ENCODE measurements around the gene LONP2. TPM values are rescaled to one million over a fixed set of nuclear protein-coding genes. Genes with fewer than 3 reads are reported as not detected.

The LONP2 gene
- total and polyA plus RNA-seq, 4 donors = 30.0 to 304 (median 52.8) TPM

- 37% methylated on average over 5 of the region's 5 CpGs for WGBS
- H3K4me3 ChIP-seq (ENCODE audit: low read depth in 1 of 3, low read length in 3 of 3) = no peak overlapping the region
These were observed 49.1 kb upstream of the LONP2 start for GRCh38 chr16:48194828-48195556.

More at GRCh38 chr16:48194828-48195556, 49.1 kb upstream of the LONP2 start:
- TF ChIP-seq HNF4A (conservative IDR thresholded peaks at IDR 0.05) (peak in 1 of 2 donors; percentile 19), REST (IDR thresholded peaks at IDR 0.05) (no peak), CTCF (IDR thresholded peaks at IDR 0.05; ENCODE audit: low read depth, low read length, missing input control) (no peak), ZBTB33 (IDR thresholded peaks at IDR 0.05) (no peak), EGR1 (IDR thresholded peaks at IDR 0.05; ENCODE audit: low read depth in 2 of 2) (no peak), SP1 (IDR thresholded peaks at IDR 0.05) (peak; percentile 44), ATF3 (IDR thresholded peaks at IDR 0.05) (no peak), FOXA1 (IDR thresholded peaks at IDR 0.05) (peak; percentile 18), FOXA2 (IDR thresholded peaks at IDR 0.05) (peak; percentile 41), JUND (IDR thresholded peaks at IDR 0.05) (no peak), RAD21 (IDR thresholded peaks at IDR 0.05) (peak in 1 of 2 donors; percentile 39), HNF4G (IDR thresholded peaks at IDR 0.05) (no peak), NR2F2 (IDR thresholded peaks at IDR 0.05) (no peak), RXRA (IDR thresholded peaks at IDR 0.05) (peak; percentile 12 to 16)
- Histone ChIP-seq H3K9ac (ENCODE audit: low read depth in 1 of 2, low read length in 2 of 2) (no peak overlapping the region), H3K4me1 (ENCODE audit: control insufficient read depth in 4 of 4, insufficient read depth in 4 of 4, low read length in 3 of 4) (peaks cover 0 to 8% (median 5%) of the 10 kb centered on the region in 4 donors), H3K9me3 (ENCODE audit: control insufficient read depth in 4 of 4, low read length in 3 of 4) (no peaks in the 10 kb centered on the region), H3K27ac (ENCODE audit: low read depth in 1 of 2, low read length in 2 of 2) (no peak overlapping the region), H3K36me3 (ENCODE audit: control insufficient read depth in 4 of 4, insufficient read depth in 3 of 4, low read depth in 1 of 4, low read length in 3 of 4) (no peaks in the 10 kb centered on the region), H3K27me3 (ENCODE audit: control insufficient read depth in 4 of 4, insufficient read depth in 4 of 4, low read length in 3 of 4) (no peaks in the 10 kb centered on the region)
- DNase-seq (ENCODE audit: low spot score) = no peak
